Right lobe of liver (tissue), 6 donors: ENCODE results near the gene PRR20G. TPM values are rescaled to one million over a fixed set of nuclear protein-coding genes. Genes with fewer than 3 reads are reported as not detected.

Source experiments
- ATAC-seq, 4 donors: fragments of 200-7000 bp; cut with Tn5 transposase; one replicate each; pipeline ENCODE4 v1.9.1; 2020; ENCODE audit warnings: mild to moderate bottlenecking in 4 of 4, moderate library complexity in 4 of 4
- DNase-seq, 3 donors: peaks; one replicate each; pipeline ENCODE4 v3.0.0-alpha.2; 2020
- H3K27ac ChIP-seq, 3 donors: fragments of 200-600 bp; one replicate each; pipeline ENCODE4 v1.8.0; 2022
- H3K27me3 ChIP-seq, 2 donors: fragments of 200-600 bp; one replicate each; pipeline ENCODE4 v1.8.0; 2022
- H3K36me3 ChIP-seq, 4 donors: fragments of 200-600 bp; sonication (generic) in 1 of 4; one replicate each; pipeline versions ENCODE4 v1.5.1 to v1.8.0; 2017 to 2022; ENCODE audit warnings: control low read depth in 1 of 4
- H3K4me1 ChIP-seq, 4 donors: fragments of 200-600 bp; sonication (generic) in 1 of 4; one replicate each; pipeline versions ENCODE4 v1.5.1 to v1.8.0; 2017 to 2022; ENCODE audit warnings: control low read depth in 1 of 4
- H3K4me3 ChIP-seq, 3 donors: fragments of 200-600 bp; one replicate each; pipeline ENCODE4 v1.8.0; 2022
- H3K9me3 ChIP-seq, 4 donors: fragments of 200-600 bp; sonication (generic) in 1 of 4; one replicate each; pipeline versions ENCODE4 v1.5.1 to v1.8.0; 2017 to 2022; ENCODE audit warnings: control low read depth in 1 of 4
- CTCF ChIP-seq, 4 donors: fragments of 200-600 bp in 3 of 4; fragments of 450-650 bp in 1 of 4; IDR thresholded peaks; one replicate each; pipeline versions ENCODE4 v1.5.1 to v1.8.0; 2016 to 2022; ENCODE audit warnings: antibody characterized with exemption in 4 of 4, mild to moderate bottlenecking in 2 of 4
- POLR2A ChIP-seq: fragments of 450-650 bp; IDR thresholded peaks from one replicate; pipeline ENCODE4 v1.6.1; 2017; ENCODE audit warnings: antibody characterized with exemption, mild to moderate bottlenecking
- WGBS: methylation state at CpG from one replicate; pipeline ENCODE4 v1.1.6; 2018; ENCODE audit warnings: low coverage, low lambda C conversion rate; ENCODE audit not compliant: insufficient coverage; ENCODE audit errors: missing lambda C conversion rate; 5-methylcytosine and 5-hydroxymethylcytosine counted together
- intact Hi-C, 2 donors: fragments of 100-400 bp; cut with DNase I; formaldehyde crosslinking; loops; one replicate each; pipeline versions ENCODE4 v1.11.2 to v1.14.1; 2022
- total RNA-seq, 6 experiments: library from RNA; depleted of rRNA in 2 of 6; stranded (reverse); fragments of >200 nt in 2 of 6; fragmentation: NEBNext Ultra II Directional in 3 of 6; extraction: Animal tissue kit (Norgen Biotek cat#: 25700) in 3 of 6; gene quantifications; one replicate each; pipeline versions ENCODE4 v1.1.0 to v1.2.4, GENCODE V29; 2016 to 2023
- donor health status: DM: no; HTN: yes; CAD: no.
- donor health status: DM: no; HTN: no; CAD: no.
- donor health status: DM: no; HTN: no; CAD: no.
- donor health status: DM: no; HTN: yes; CAD: no.
- donor health status: DM: no; HTN: yes; CAD: no.

Gene PRR20G
- total RNA-seq, 6 experiments from 2014 or later: not detected

- Histone ChIP-seq H3K27me3 (no peaks in the 10 kb centered on the region), H3K27ac (no peak overlapping the region), H3K36me3 (no peaks in the 10 kb centered on the region), H3K9me3 (no peaks in the 10 kb centered on the region), H3K4me3 (no peak overlapping the region), H3K4me1 (no peaks in the 10 kb centered on the region)
- no peak for DNase-seq
- intact Hi-C loops: no loop called here
- TF ChIP-seq CTCF (IDR thresholded peaks at IDR 0.05): no peak
- no peak for TF ChIP-seq POLR2A
- 64% methylated on average over 5 of the region's 5 CpGs for WGBS
- ATAC-seq: no peak
Observed at GRCh38 chr3:127256138-127256537, 31.7 kb downstream of the PRR20G start.

GRCh38 chr3:127255516-127255915 lies 32.3 kb downstream of the PRR20G start:
- Histone ChIP-seq H3K9me3 (no peaks in the 10 kb centered on the region), H3K36me3 (no peaks in the 10 kb centered on the region), H3K27ac (no peak overlapping the region), H3K4me3 (no peak overlapping the region), H3K27me3 (no peaks in the 10 kb centered on the region), H3K4me1 (no peaks in the 10 kb centered on the region)
- no peak for ATAC-seq
- no CpG with 5 or more reads among the region's 4 CpGs for WGBS
- TF ChIP-seq CTCF (IDR thresholded peaks at IDR 0.05): no peak
- no peak for TF ChIP-seq POLR2A
- no peak for DNase-seq
- intact Hi-C loops: no loop called here

- ATAC-seq (peak in 3 of 4 donors; percentile 23 to 40 (median 38)), DNase-seq (no peak)
- Histone ChIP-seq H3K9me3 (no peaks in the 10 kb centered on the region), H3K27me3 (no peaks in the 10 kb centered on the region), H3K36me3 (no peaks in the 10 kb centered on the region), H3K27ac (no peak overlapping the region), H3K4me3 (no peak overlapping the region), H3K4me1 (no peaks in the 10 kb centered on the region)
- 54% methylated on average over 5 of the region's 9 CpGs for WGBS
- TF ChIP-seq CTCF (IDR thresholded peaks at IDR 0.05) (peak in 3 of 4 donors; percentile 19 to 29 (median 20)), POLR2A (no peak)
- intact Hi-C loops: no loop called here
Observed at GRCh38 chr3:127254730-127255129, 33.1 kb downstream of the PRR20G start.

GRCh38 chr3:127254033-127254644 lies 33.7 kb downstream of the PRR20G start:
- H3K9me3 ChIP-seq: no peaks in the 10 kb centered on the region
- no peak overlapping the region for H3K27ac ChIP-seq
- H3K27me3 ChIP-seq: no peaks in the 10 kb centered on the region
- DNase-seq (no peak), ATAC-seq (no peak)
- H3K36me3 ChIP-seq: no peaks in the 10 kb centered on the region
- no peak for TF ChIP-seq CTCF (IDR thresholded peaks at IDR 0.05)
- TF ChIP-seq POLR2A: no peak
- intact Hi-C loops: no loop called here
- whole genome bisulfite sequencing: 50% methylated on average over 9 of the region's 10 CpGs
- no peaks in the 10 kb centered on the region for H3K4me1 ChIP-seq
- H3K4me3 ChIP-seq: no peak overlapping the region
